DMS53 treated with DMSO at 0.1 percent for 48 hours (cell line): Measurements from ENCODE around the gene LRRK1.

ENCODE experiments used
- DNase-seq: peaks from one replicate; lab custom pipeline; 2025; ENCODE audit not compliant: unreplicated experiment; lab: John Stamatoyannopoulos, UW

Gene LRRK1

DNA sequence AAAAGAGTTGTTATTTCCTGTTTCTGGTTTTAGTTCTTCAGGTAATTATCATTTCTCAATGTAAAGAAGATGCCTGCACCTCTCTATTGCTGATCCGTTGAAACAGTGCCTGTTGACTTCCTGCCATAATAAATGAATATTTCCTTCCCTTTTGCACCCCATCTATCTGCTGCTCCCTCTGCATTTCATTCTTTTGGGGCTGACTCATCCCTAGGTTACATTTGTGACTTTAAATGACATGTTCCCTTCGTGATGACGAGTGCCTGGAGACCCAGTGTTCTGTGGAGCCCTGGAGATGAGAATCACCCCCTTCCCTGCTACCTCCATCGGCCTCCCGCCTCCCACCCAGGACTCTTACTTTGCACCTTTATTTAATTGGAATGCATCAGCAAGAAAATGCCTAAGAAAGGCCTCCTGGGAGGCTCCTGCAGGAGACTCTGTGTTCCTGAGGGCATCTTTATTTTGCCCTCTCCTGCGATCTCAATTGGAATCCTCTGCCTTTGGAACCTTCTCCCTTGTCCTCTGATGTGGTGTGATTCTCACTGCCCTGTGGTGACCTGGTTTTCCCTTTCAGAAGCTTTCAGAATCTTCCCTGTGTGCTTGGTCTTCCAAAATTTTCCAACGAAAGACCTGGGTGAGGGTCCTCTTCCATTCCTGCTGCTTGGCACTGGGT is 13.7 kb downstream of the LRRK1 start:
- no peak for DNase-seq

DNA sequence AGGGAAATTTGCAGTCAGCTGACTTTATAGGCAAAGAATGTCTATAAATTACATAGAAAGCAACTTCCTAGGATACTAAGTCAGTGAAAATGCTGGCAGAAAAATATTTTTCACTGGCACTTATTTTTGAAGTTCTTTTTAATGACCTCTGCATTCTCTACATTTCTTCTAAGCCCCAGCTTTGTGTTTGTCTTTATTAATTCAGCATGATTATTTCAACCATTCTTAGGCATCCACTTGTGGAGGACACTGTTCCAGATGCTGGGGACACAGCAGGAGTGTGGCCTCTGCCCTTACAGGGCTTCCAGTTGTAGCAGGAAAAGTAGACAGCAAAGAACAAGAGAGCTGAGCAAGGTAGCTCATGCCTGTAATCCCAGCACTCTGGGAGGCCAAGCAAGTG is 15.0 kb downstream of the LRRK1 start:
- DNase-seq, result no peak

DNA sequence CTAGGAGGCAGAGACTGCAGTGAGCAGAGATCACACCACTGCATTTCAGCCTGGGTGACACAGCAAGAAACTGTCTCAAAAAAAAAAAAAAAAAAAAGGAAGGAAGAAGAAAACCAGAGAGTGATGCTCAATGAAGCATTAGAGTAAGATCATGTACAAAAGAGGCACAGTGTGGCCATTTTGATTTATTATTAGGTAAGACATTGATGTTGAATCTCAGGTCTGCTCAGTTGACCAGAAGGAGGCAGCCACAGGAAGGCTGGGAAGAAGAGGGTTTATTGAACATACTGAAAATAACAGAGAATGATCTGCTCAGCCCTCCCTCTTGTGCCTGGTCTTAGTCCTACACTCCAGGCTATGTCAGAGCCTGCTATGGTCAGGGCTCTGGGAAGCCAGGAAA is 15.6 kb downstream of the LRRK1 start:
- DNase-seq, result no peak

DNA sequence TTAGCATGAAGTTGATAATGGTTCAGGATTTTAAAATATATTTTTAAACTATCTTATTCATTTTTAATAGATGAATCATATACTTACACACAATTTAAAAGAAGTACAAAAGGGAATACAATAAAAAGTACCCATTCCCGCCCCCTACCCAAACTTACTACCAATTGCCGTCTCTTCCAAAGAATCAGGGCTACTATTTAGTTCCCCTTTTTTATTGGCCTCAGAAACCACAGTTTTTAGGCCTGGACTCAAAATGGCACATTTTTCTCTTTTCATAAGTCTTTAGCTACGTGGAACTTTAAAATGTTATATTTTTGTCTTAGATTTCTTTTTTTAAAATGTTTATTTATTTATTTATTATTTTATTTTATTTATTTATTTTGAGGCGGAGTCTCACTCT is 18.0 kb downstream of the LRRK1 start:
- DNase-seq, result no peak

DNA sequence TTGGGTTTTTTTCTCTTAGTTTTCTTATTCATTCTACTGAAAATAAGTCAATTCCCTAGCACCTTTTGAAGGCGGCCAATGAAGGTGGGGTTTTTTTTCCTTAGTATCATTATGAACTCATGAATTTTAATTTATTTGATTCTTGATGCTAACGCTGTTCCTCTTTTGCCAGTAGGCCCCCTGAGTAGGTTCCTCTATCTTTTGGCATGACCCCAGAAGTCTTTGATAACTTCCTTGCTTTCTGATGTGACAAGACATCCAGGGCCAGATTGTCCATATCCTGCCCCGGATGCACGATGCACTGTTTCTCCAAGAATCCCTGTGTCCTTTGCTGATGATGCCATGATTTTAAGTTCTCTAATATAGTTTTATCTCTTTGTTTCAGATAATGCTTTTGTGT is 20.6 kb downstream of the LRRK1 start:
- DNase-seq, result no peak

DNA sequence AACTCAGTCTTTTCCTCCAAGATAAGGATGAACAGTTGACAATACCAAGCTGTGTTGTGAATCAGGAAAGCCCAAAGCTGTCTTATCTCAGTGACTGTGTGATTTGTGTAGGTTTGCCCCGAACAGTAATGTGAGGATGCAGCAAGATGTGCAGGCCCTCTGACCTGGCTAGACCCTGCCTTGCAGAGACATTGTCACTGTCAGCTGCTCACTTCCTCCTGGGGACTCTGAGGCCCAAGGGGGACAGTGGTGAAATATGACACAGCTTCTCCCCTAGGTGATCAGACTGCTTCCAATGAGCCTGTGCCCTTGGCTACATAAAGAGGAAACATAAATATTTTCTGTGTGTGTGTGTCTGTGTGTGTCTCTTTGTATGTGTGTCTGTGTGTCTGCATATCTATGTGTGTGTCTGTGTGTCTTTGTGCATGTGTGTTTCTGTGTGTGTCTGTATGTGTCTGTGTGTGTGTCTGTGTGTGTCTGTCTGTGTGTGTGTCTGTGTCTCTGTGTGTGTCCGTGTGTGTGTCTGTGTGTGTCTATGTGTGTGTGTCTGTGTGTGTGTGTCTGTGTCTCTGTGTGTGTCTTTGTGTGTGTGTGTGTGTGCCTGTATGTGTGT is 21.7 kb downstream of the LRRK1 start:
- no peak for DNase-seq

DNA sequence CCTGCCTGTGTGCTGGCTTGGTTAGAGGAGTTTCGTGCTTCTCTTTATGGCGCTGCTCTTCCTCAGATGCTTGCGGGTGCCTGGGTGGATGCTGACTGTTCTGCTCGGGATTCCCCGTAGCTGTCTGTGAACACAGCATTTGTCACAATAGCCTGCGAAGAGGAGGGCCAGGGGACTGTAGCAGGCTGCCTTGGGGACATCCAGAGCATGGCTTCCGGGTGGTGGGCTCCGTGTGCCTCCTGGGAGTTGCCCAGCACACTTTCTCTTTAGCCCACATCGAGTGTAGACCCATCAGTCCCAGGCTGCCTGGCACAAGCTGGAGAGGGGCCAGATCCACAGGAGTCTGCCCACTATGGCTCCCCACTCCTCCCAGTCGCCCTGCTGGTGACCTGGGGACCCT is 22.4 kb downstream of the LRRK1 start:
- DNase-seq, result no peak

DNA sequence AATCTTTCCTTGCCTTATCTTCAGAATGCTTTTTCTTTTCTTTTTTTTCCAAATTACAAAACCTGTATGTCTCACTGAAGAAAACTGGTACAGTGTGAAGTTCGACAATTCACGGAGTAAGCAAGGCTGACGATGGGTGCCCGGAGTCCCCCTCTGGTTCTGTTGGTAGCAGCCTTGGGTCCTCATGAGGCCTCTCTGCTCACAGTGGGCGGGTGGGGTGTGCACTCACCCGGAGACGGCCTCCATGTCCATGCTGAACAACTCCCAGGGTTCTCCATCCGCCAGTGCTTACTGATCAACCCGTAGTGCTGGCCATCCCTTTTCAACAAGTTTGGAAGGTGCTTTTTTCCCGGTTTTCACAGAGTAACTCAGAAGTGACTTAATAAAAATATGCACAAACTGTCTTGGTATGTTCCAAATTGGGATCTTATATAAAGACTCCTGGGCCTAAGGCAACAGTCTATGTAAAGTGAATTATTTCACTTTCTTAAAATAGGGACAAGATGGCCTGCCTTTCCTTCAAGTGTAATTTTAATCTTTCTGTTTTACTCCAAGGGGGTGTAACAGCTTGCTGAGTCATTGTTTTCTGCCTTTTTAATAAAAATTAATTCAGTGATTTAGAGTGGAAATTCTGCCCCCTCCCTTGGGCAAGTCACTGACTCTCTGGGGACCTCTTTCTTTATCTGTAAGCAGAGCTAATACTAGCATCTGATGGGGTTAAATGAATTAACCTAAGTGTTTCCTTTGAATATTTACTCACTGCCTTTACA is 23.7 kb downstream of the LRRK1 start:
- DNase-seq, result no peak

DNA sequence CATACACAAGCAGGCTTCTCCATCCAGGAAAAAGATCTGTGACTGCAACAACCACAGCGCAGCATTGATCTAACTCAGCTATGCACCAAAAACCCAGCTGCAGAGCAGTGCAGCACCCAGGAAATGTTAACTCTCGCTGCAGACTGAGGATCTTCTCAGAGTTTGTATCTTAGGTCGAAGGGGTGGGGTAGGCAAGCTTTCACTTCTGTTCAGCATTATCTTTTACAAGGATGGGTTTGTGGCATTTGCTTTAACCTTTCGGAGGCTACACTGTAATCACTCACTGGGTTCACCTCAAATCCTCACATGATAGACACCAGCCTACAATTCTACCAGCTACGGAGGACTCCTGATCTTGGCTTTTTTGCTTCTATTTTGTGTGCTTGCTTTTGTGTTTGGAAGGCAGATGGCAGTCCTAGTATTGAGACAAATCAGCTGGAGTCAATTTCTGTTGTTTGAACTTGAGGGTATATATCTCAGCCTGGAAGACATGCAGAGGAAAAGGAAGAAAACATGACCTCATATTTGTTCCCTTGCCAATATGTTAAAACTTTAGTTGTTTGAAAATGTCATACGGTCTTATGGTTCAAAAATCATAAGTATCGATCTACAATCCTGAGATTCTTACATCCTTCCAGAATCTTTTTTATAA is 25.2 kb downstream of the LRRK1 start:
- no peak for DNase-seq

DNA sequence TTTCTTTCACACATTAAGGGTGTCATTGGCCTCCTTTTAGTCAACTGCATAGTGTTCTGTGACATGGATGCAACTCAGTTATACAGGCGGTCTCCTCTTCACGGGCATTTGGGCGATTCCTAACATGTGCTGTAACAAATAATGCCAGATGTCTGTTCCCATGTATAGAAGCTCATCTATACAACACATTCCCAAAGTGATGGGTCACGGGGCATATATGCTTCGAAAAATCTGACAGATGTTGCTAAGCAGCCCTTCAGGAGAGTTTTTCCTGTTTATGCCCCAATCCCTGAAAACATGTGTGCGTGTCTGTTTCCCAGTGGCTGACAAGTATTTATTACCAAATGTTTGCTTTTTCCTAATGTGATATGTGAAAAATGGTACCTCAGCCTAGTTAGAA is 25.8 kb downstream of the LRRK1 start:
- DNase-seq, result no peak

DNA sequence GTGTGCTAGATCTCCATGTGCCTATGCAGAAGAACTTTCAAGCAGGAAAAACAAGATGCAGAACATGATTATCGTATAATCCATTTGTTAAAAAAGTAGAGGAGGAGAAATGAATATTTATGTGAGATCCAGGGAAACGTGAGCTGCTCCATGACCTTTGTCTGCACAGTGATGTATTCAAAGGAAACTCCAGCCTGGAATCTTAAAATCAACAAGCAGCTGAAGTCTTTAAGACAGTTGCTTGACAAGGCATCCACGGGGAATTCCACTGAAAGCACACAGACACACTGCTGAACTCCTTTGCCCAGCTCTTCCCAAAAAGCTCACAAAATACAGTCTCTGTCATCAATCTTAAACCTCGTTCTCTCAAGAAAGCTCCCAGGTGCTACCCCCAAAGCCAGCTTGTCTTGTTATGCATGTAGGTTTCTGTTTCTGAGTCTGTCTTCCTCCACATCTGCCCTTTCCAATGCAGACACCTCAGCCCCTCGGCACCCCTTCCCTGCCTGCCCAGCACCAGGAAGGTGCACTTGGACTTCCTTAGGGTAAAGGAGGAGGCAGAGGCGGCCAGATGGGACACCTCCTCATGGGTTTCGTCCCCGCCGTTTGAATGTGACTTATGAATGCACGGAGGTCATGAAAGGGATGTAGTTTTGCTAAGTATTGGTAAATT is 28.7 kb downstream of the LRRK1 start:
- no peak for DNase-seq

DNA sequence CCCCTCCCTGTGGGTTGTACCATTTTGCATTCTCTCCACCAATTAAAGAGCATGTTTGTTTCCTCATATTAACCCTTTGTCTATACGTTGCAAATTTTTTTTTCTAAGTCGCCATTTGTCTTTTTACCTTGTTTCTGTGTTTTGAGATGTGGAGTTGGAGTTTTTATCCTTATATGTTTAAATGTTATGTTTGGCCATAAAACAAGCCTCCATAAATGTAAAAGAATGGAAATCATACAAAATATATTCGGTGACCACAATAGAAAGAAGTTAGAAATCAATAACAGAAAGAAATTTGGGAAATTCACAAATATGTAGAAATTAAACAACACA is 29.2 kb downstream of the LRRK1 start:
- DNase-seq, result no peak

DNA sequence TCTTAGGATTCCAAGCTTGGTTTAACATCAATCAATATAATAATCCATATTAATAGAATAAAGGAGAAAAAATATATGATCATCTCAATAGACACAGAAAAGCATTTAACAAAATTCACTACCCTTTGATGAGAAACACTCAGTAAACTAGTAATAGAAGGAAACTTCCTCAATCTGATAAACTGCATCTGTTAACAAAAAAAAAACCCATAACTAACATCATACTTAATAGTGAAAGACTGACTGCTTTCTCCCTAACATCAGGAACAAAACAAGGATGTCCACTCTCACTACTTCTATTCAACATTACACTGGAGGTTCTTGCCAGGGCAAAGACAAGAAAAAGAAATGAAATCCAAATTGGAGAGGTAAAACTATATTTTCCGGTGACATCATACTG is 30.5 kb downstream of the LRRK1 start:
- DNase-seq, result no peak

DNA sequence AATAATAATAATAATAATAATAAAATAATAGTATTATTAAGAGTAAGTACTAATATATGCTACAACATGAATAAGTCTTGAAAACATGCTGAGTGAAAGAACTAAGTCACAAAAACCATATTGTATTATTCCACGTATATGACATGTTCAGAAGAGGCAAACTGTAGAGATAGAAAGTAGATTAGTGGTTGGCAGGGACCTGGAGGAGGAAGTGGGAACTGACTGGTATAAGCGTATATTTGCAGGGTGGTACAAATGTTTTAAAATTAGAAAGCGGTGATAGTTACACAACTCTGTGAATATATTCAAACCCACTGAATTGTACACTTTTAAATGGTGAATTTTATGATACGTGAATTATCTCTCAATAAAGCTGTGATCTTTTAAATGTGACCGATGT is 32.8 kb downstream of the LRRK1 start:
- DNase-seq, result no peak

DNA sequence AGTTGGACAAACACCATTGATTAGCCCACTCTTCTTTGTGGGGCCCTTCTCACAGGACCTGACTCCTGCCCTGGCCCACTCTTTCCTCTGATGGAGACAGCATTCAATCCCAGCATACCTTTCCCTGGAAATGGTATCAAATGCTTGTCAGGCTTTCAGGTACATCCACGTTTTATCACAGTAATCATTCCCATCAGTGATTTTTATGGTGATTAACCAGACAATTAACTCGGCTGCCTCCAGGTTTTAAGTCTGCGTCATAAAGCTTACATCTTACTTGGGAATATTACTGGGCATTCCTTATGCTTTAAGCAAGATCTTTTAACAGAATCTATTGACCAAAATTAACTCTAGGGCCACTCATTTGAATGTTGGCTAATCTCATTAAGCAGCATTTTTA is 33.4 kb downstream of the LRRK1 start:
- DNase-seq, result no peak

DNA sequence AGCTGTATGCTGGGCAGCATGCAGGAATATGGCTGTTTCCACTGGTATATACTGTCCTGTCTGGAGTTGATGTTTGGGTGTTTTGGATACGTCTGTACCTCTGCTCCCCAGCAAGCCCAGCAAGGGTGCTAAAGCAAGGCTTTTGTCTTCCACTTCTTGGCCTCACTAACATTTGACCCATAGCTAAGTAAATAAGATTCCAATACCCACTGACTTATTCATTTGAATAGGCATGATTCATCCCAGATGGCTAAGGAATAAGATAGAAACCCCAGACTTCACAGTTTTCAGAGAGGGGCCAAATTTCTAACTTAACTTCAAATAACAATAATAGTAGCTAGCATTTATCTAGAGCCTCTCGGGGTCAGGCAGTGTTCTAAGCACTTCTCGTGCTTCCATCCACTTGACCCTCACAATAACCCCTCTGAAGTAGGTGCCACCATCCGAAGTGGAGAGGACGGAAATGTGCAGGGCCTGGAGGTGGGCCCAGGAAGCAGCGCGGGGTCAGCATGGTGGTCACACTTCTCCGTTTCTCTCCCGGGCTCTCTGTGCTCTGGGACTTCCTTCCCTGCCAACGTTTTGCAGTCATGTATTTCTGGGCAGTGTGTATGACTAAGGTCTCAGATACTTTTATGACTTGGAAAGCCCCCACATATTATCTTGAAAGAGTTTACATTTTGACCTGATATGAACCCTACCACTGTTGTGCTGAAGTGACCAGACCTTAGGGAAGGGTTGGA is 39.3 kb downstream of the LRRK1 start:
- DNase-seq, result no peak

DNA sequence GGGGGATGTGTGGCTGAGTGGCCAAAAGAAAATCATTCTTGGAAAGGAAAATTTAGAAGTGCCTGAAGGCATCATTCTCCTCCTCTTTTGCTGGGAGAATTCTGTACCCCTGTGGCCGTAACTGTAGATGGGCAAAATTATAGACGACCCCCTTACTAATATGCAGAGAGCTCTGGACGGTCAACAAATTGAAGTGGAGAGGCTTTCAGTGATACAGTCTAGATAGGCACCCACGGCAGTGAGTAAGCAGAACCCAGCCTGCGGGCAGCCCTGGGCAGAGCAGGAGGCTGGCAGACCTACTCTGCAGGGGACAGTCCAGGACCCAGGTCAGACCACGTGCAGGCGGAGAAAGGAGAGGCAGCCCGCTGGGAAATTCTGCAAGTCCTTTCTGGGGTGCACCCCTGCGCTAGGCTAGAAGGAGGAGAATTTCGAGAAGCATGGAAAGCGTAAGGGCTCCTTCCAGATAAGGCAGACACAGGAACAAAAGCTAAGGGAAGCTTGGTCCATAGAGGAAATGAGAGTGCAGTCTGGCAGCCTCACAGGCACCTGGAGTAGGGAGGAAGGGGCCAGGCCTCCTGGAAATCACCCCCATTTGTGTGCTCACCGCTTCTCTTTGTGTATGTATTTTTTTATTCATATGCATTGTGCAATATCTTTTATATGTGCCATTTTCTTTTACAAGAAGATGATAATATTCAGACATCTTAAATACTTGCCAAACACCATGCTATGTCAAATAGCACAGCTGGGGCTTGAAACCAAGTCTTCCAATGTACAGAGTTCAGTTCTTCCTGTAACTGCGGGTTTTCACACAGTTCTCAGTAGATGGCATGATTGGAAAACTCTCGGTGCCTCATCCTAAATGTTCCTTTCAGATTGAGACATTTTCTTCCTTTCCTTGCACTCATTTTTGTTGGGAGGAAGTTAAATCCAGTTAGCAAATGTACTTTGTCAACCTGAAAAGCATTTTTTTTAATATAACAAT is 40.2 kb downstream of the LRRK1 start:
- no peak for DNase-seq

DNA sequence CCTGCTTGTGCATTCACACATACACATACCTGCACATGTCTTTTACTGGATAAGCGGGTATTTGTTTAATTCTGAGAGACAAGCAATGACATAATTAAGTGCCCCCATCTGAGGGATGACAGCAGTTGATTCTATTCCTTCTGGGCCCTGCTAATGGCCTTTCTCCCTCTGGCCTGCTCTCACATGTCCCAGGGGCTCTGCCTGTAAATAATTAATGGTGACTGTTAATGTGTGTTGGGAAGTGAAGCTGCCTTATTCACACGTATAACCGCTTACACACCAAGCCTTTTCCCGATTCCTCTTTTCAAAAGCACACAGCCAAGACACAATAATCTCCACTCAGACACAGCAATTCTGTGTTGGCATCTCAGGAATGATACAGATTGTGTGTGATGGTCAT is 47.8 kb downstream of the LRRK1 start:
- DNase-seq, result no peak

DNA sequence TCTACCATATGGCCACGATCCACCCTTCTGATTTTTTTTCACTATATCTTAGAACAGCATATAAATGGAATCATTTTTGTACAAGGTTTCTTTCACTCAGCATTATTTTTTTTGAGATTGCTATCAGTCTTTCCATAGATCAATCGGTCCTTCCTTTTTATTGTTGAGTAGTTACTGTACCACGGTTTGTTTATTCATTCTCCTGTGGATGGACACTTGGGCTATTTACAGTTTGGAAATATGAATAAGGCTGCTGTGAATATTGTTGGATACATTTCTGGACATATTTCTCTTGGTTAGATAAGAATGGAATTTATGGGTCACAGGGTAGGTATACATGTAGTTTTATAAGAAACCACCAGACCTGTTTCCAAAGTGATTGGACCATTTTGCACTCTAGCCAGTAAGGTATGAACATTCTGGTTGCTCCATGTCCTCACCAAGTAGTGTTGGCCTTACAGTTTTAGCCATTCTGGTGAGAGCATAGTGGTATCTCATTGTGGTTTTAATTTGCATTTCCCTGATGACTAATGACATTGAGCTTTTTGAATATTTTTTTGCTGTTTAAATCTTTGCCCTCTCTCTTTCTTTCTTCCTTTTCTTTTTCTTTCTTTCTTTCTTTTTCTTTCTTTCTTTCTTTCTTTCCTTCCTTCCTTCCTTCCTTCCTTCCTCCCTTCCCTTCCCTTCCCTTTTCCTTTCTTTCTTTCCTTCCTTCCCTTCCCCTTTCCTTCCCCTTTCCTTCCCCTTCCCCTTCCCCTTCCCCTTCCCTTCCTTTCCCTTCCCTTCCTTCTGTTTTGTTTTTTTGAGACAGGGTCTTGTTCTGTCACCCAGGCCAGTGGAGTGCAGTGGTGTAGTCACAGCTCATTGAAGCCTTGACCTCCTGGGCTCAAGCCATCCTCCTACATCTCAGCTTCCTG is 49.2 kb downstream of the LRRK1 start:
- no peak for DNase-seq
